HG03460 (cell line): ENCODE measurements around the gene THSD7B.
"Not testable (repeated sequence)": the region's sequence is repeated elsewhere in the genome, so short reads cannot be mapped to it uniquely, and the experiment has no call there.

Experiments
- ATAC-seq: cut with Tn5 transposase; IDR thresholded peaks from one replicate; pipeline ENCODE4 v1.9.1; 2021; ENCODE audit not compliant: unreplicated experiment

The THSD7B gene

DNA sequence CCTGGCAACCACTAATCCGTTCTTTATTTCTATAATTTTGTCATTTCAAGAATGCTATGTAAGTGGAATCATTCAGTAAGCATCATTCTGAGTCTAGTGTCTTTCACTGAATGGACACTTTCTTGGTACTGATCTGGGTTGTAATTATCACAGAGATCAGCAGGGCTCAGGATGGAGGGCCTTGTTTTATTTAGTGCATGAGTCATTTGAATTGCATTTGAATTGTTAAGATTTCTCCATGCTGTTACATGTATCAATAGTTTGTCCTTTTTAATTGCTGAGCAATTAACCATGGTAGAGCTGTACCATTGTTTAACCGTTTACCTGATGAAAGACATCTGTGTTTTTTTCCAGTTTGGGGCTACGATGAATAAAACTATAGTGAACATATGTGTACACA, 256.4 kb downstream of the THSD7B start:
- no peak for ATAC-seq

DNA sequence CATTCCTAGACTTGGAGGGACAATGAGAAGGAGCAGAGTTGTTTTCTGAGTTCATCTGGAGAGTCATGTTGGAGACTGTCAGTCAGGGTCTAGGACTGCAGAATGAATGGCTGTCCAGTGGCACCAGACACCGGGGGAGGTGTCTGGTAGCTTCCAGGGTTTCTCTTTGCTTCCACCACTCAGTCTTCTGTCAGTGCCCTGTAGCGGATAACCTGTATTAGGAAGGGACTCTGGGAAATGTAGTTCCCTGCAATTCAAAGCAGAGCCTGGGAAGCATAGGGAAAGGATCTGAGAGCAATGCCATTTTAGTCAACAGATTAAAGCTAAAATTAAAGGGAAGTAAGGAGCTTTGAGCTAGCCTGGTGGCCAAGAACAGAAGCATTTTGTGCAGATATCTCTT, 257.9 kb downstream of the THSD7B start:
- ATAC-seq: no peak

DNA sequence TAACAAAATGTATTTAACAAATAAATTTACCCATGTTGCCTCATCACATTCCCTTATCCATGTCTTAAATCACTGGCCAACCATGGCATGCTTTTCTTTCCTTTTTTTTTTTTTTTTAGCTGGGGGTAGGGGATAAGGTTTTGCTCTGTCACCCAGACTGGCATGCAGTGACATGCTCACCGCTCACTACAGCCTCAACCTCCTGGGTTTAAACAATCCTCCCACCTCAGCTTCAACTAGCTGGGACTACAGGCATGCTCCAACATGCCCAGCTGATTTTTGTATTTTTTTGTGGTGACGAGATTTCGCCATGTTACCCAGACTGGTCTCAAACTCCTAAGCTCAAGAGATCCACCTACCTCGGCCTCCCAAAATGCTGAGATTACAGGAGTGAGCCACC, 266.4 kb downstream of the THSD7B start:
- no peak for ATAC-seq

DNA sequence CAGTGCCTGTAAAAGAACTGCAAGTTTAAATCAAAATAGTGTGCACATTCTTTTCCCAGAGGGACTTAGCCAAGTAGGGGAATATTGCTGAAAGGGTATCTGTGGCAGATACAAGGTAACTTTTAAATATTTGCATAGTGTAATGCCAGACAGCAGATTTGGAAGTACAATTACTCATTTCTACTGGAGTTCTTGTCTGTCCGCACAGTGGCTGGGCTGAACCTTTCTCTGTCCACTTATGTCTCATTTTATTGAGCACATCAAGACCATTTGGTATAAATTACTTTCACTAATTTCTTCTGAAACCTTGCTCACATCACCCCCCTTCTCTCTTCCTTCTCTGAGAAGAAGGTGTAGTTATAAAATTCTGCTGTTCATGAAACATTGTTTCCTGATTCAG, 271.3 kb downstream of the THSD7B start:
- no peak for ATAC-seq

DNA sequence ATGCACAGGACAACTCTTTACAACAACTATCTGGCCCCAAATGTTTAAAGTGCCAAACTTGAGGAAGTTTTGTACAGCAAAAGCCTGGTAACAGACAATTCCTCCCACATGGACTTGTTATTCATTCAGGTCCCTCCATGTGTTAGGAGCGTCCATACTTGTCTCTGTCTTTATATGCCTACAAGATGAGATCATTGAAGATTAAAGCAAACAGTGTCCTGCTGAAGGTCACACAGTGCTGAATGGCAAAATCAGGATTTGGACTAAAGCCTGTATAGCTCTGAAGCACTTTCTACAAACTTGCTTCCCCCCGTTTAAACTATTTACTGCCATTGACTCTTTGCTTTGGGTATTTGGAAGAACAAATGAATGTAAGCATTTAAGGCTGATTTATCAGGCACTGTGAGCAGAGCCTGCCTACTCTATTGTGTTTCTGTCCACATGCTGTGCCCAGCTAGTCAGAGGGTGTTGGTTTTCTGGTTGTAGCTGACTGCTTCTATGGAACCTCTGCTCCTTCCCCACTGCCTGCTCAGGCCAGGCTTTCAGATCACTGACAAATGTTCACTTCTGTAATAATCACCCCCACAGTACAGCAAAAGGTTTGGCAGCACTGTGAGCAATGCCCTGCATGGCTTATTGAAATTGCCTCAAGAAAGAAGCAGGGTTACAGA, 274.3 kb downstream of the THSD7B start:
- ATAC-seq: no peak

DNA sequence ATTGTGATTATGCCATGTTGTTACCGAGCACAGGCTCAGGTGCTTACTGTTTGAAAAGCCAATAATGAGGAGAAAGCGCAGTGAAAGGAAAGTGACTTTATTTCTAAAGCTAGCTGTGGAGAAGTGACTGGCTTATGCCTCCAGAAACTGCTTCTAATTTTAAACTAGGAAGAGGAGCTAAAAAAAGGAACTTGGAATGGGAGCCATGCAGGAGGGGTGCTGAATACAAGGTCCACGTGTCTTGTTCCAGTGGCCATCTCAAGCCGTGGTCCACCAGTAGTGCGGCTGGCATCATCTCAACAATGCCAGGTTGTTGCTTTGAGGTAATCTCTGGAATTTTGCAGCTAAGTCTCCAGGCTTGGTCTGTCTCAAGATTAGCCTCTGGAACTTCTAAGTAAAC, 282.0 kb downstream of the THSD7B start:
- ATAC-seq: no peak

DNA sequence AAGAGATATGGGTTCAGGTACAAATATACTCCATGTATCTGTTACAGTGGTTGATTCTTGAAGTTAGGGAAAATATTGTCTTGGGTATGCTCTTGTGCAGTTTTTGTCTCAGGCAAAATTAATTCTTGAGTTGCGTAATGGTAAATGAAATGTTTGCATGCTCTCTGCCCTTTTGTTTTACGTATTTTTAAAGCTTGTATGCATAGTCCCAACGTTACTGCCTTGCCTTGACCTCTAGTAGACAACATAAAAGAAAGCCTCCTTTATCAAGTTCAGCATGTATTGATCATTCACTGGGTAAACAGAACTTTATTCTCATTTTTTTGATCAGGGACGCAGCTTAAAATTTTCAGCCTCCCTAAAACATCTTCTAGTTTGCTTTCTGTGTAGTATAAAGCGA, 283.1 kb downstream of the THSD7B start:
- ATAC-seq: no peak

DNA sequence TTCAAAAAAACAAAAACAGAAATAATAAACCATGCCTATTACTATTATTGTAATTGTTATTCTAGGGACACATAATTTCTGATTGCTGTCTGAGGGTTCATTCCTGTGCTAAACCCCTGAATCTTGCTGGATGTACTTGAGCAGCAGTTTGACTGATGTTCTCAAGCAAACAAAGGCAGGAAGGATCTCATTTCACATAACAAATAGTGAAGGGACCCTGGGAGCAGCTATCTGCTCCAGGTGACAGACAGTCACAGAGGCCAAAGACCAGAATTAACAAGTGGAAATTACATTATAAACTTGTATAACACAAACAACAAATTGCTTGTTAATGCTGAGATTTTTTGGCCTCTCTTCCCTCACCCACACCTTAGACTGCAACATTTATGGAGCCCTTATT, 284.2 kb downstream of the THSD7B start:
- ATAC-seq: no peak

DNA sequence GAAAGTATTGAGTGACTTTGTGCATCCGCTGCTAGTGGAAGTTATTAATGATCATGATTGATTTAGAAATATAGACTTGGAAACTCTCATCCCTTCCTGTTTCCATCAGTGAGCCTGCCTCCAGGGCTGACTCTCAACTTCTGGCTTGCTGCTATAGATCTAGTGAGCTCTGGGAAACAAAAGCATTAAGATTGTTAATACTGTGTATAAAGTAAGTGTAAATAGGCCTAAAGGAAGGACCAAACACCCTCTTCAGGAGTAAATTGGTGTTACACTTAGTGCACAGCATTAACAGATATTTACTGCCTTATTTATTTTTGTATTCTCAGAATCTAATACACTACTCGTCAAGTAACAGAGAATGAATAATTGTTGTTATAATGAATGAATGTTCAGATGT, 285.6 kb downstream of the THSD7B start:
- ATAC-seq: no peak

DNA sequence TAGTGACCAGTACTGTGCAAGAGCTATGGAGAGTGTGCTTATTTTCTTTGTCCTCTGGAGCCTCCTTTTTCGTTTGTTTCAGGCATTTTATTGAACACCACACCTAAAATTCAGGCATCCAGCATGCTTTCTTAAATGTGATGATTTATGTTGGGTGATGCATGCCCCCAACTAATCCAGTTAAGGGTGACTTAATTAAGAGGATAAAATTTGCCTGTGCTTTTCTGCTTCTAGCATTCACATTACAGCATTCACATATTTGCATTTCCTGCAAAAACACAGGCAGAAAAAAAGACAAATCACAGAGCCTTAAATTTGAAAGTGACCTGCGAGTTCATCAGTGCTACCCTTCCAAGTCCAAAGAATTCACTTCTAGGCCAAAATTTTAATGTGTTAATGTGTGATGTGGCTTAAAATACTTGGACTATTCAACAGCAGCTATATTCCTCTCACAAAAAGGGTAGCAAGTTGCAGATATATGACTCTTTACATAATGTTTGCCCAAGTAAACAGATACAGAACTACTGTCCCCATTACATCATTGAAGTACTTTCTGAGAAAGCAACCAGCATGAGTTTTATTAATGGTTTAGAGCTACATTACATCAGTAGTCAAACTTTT, 286.5 kb downstream of the THSD7B start:
- ATAC-seq: no peak

DNA sequence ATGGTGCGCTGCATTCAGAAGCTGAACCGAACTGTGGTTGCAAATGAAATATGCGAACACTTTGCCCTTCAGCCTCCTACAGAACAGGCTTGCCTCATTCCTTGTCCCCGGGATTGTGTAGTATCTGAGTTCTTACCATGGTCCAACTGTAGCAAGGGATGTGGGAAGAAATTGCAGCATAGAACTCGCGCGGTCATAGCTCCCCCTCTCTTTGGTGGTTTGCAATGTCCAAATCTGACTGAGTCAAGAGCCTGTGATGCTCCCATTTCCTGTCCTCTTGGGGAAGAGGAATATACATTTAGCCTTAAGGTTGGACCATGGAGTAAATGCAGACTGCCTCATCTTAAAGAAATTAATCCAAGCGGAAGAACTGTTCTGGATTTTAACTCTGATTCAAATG, 291.4 kb downstream of the THSD7B start:
- ATAC-seq: no peak

DNA sequence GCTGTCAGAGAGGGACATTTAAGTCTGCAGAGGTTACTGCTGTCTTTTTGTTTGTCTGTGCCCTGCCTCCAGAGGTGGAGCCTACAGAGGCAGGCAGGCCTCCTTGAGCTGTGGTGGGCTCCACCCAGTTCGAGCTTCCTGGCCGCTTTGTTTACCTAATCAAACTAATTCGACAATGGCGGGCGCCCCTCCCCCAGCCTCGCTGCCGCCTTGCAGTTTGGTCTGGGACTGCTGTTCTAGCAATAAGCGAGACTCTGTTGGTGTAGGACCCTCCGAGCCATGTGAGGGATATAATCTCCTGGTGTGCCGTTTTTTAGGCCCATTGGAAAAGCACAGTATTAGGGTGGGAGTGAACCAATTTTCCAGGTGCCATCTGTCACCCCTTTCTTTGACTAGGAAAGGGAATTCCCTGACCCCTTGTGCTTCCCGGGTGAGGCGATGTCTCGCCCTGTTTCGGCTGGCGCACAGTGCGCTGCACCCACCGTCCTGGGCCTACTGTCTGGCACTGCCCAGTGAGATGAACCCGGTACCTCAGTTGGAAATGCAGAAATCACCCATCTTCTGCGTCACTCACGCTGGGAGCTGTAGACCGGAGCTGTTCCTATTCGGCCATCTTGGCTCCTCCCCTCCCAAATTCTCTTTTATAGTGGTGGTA, 310.9 kb downstream of the THSD7B start:
- not testable (repeated sequence) for ATAC-seq

DNA sequence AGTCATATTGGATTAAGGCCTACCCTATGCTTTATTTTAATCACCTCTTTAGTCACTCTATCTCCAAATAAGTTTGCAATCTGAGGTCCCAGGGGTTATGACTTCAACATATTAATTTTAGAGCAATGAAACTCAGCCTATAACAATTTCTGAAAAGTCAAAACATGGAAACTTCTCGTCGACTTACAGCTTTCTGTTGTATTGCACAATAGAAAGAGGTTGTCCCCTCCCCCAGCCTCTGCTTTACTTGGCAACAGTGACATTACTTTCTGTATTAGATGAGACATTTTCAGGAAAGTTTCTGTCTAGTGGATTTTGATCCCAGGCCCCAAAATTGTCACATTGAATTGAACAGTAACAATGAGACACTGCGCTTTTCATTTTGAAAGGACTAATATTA, 326.4 kb downstream of the THSD7B start:
- no peak for ATAC-seq

DNA sequence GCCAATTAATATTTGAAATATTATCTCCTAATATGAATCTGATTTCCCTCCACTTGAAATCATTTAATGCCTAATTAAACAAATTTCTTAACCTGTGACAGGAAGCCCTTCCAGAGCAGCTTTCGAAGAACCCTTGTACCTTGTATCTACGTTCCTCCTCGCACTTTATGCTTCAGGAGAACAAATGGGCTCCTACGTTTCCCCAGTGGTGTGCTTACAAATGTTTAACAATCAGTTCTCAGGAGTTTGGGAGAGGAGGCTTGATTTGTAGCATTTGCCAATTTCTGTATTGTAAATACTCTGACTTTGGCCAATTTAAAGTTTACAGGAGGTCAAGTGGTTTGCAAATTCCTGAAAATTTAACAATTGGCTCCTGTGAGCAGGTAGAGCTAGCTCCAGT, 327.8 kb downstream of the THSD7B start:
- ATAC-seq: no peak

DNA sequence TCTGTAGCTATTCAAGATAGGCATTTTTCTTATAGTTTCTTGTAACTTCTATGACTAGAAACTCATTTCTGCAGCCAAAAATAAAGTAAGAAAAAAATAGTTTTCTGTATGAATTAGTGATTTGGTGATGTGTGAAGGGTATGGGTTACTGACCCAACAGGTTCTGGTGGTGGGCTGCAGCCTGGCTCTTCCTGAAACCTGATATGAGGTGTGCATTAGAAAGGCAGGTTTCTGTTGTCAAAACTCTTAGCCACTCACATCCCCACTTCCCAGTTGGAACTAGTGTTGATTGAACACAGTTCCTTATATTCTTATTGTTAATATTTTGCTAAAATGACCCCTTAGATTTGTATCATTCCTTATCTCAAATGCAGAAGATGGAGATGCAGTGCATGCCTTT, 330.8 kb downstream of the THSD7B start:
- ATAC-seq: no peak

DNA sequence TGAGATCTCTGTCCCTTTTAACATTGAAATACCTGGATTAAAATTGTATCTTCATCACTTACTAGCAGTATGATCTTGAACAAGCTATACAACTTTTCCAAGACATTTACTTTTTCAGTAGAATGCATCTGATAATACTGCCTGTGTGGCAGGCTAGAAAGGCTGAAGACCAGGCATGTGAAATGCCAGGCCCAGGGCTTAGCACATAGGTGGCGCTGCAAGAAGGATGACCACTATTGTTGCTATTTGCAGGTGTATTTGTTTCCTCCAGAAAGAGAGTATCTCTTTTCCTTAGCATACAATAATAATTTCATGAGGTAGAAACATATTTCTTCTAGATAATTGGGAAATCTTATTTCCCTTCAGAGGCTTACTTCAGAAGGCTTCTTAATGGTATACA, 331.3 kb downstream of the THSD7B start:
- no peak for ATAC-seq

DNA sequence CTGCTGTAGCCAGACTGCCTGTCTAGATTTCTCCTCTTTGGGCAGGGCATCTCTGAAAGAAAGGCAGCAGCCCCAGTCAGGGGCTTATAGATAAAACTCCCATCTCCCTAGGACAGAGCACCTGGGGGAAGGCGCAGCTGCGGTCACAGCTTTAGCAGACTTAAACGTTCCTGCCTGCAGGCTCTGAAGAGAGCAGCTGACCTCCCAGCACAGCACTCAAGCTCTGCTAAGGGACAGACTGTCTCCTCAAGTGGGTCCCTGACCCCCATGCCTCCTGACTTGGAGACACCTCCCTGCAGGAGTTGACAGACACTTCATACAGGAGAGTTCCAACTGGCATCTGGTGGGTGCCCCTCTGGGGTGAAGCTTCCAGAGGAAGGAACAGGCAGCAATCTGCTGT, 336.5 kb downstream of the THSD7B start:
- not testable (repeated sequence) for ATAC-seq

DNA sequence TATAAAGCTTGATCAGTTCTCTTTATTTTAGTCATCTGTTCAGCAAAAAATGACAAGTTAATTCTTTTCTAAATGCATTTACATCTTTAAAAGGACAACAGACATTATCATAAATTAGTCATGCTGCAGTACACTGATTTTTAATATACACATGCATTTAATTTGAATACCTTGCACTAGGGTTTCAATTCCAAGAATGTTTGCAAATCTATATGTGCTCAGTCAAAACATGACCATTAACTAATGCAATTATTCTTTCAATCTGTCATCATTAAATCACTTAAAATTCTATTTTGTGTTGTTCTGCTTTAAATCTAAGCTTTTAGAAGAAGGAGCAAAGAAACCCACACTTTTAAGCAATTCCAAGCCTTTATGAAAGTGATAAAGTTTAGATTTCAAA, 342.6 kb downstream of the THSD7B start:
- no peak for ATAC-seq

DNA sequence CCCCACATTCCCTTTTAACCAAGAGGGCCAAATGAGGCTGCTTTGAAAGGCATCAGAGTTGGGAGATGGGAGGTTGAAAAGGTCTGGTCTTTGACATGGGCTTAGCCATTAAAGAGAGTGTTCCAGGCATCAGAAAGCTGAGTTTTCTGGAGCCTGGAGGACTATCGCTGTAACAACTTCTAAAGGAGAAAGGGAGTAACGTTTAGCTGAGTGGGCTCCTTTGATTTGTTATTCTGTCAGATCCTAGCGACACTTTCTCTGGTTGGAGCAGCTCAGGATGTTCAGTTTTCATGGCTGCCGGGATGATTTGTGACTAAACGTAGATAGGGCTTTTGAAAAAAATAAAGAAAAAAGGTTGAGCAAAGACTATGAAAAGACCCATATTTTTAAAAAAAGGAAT, 346.6 kb downstream of the THSD7B start:
- ATAC-seq: no peak

DNA sequence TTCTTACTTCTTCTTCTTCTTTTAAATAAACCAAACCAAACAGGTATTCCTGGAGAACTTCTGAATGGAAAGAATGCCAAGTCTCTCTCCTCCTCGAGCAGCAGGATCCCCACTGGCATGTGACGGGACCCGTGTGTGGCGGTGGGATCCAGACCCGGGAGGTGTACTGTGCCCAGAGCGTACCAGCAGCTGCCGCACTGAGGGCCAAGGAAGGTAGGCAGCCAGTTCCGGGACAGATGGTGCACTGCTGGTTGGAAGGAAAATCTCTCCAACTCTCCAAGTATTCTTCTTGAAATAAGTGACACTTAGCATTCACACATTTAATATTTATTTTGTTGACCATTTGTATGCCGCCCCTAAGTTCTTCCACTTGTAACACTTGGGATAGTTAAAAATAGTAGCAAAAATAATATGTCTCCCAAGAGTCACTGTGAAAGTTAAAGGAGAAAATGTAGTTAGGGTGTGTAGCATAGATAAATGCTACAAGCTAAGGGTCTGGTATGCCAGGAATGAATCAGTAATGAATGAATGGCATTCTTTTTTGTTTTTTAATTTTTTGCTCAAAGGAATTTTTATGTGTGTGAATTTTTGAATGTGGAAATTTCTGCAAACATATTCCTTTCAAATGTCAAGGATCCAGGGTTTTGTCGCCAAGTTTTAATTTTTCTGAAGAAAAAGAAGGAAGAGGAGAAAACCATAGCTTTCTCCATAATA, 349.9 kb downstream of the THSD7B start:
- no peak for ATAC-seq

DNA sequence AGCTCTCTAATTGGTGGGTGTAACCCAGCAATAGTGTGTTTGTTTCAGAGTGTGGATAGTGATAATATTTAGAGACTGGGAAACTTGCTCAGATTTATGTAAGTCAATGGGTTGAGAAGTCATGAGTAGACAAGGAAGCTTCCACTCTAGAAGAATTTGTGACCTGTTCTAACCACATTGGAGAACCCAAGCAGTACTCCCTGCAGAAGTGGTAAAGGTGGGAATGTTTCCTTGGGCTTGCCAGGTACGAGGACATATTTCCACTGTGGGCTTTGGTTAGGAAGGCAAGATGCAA, 350.4 kb downstream of the THSD7B start:
- no peak for ATAC-seq

DNA sequence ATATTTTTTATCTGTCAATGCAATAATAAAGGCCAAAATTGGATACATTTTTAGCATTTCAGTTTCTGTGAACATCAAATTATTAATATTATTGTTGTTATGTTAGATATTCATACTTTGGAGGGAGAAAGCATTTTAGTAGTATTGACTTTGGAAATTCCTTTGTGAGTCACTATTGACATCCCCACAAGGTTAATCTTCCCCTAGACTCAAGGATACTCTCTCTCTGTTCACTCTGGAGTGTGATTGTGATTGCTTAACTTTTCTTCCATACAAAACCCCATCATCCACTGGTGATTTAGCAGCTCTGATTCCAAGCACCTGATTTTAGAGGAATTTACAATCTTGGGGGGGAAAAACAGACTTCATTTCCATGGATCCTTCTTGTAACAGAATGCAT, 352.0 kb downstream of the THSD7B start:
- no peak for ATAC-seq
